ENCODE results near the gene EFEMP2.
"Not testable (repeated sequence)": the region's sequence is repeated elsewhere in the genome, so short reads cannot be mapped to it uniquely, and the experiment has no call there.

EFEMP2 gene

DNA sequence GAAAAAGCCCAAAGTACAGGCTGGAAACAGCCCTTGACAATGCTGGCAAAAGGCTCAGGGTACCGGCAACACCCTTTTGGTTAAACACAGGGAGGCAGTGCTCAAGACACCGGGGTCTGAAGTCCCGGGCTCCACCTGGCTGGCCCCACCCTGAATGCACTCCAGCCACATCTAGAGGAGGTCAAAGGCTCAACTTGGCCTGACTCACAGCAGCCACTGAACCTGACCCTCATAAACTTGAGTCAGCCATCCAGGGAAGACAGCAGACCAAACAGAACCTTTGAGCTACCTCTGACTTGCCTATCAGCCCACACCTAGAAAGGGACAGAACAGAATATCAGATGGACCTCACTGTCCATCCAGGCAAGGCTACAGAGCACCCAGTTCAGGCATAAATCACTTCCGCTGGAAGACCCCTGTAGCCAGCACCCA, 18.4 kb downstream of the EFEMP2 start:
- DNase-seq (ENCODE audit: low read depth) = no peak

DNA sequence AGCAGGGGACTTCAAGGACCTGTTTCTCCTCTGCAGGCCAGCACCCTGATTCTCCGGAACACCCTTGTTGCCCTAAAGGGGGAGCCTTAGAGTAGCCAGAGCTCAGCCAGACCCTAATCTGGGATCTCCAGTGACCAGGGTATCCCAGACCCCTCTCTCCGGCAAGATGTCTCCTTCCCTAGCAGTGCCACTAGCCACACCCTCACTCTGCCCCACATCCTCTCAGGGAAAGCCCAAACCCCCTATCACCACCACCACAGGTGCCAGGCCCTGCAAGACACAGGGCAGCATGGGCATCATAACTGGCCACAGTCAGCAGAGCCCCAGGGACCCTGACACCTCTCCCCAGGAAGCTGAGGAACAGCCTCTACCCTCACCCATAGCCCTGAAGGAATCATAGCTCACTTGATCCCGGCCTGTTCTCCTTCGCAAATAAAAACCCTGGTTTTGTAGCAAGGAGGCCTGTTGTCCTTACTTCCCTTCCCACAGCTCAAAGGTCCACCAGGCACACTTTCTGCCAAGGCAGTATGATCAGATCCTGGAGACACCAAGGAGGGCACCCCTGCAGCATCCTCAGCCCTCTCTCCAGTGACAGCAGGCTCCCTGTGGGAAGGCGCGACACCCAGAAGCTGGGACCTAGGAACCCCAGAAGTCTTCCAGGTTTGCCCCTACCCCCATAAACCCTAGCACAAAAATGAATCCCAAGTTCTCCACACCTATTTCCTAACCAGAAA, 19.2 kb downstream of the EFEMP2 start:
- DNase-seq (ENCODE audit: low read depth) = no peak

DNA sequence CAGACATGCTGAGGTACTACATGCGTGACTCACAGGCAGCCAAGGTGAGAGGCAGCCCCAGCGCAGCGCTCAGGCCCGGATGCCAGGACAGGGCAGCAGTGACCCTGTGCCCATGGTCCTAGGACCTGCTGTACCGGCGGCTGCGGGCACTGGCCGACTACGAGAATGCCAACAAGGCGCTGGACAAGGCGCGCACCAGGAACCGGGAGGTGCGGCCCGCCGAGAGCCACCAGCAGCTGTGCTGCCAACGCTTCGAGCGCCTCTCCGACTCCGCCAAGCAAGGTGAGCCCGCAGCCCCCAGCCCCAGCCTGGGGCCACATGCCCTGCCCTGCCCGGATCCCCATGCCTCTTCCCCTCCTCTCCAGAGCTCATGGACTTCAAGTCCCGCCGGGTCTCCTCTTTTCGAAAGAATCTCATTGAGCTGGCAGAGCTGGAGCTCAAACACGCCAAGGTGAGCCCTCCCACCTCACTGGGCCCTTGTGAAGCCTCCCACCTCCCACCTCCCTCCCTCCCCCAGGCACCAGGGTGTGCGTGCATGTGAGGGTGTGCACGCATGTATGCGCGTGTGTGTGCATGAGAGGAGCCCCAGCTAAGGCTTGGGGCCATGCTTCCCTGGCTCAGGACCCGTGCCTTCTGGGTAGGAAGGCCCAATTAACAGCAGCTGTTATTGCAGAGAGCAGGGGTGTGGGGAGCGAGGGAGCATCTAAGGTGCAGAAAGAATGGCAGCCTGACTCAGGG, 19.9 kb downstream of the EFEMP2 start:
- no peak for DNase-seq (ENCODE audit: low read depth)

- no peak for DNase-seq (ENCODE audit: low read depth)
Observed at GRCh38 chr11:65851811-65852507, 20.6 kb downstream of the EFEMP2 start.

DNA sequence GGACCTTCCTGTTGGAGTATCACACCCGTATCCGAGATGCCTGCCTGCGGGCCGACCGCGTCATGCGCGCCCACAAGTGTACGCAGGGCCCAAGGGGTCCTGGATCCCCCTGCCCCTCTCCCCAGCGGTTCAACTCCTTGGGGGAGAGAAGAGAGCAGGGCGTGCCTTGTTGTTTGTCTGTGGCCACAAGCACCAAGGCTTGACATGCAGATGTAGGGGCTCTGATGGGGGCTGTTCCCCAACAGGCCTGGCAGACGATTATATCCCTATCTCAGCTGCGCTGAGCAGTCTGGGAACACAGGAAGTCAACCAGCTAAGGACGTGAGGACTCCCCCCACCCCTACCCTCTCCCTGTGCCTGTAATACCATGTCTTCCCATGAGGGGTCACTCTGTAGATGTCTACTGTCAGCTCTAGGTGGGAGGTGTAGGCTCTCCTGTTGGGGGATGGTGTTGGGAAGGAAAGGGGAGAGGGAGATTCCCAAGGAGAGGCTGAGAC, 21.5 kb downstream of the EFEMP2 start:
- no peak for DNase-seq (ENCODE audit: low read depth)

- DNase-seq (ENCODE audit: low read depth) = no peak
Observed at GRCh38 chr11:65850217-65851082, 22.1 kb downstream of the EFEMP2 start.

DNA sequence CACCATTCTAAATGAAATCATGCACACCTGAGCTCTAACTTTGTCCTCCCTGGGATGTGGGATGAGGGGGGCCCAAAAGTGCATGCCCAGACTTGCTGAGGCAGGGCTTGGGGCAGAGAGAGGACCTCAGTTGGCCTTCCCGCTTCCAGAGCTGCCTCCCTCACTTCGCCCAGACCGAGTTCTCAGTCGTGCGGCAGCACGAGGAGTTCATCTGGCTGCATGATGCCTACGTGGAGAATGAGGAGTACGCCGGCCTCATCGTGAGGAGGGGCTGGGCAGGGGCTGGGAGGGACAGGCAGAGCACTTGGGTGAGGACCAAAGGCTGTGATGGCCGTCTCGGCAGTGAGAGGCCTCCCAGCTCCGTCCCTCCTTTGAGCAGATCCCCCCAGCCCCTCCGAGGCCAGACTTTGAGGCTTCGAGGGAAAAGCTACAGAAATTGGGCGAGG, 22.8 kb downstream of the EFEMP2 start:
- no peak for DNase-seq (ENCODE audit: low read depth)

- DNase-seq (ENCODE audit: low read depth) = no peak
Observed at GRCh38 chr11:65849366-65849765, 23.2 kb downstream of the EFEMP2 start.

DNA sequence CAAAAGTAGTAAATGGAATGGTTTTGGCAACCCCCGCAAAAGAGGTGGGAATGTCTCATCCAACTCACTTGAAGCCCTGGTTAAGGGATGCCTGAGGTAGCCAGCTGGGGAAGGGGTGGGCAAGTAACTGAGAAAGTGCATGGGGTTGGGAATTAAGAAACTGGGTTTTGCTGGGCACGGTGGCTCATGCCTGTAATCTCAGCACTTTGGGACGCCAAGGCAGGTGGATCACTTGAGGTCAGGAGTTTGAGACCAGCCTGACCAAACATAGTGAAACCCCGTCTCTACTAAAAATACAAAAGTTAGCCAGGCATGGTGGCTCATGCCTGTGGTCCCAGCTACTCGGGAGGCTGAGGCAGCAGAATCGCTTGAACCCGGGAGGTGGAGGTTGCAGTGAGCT, 23.9 kb downstream of the EFEMP2 start:
- DNase-seq (ENCODE audit: low read depth) = not testable (repeated sequence)

GRCh38 chr11:65847746-65848145, 24.9 kb downstream of the EFEMP2 start:
- DNase-seq (ENCODE audit: low read depth) = no peak

DNA sequence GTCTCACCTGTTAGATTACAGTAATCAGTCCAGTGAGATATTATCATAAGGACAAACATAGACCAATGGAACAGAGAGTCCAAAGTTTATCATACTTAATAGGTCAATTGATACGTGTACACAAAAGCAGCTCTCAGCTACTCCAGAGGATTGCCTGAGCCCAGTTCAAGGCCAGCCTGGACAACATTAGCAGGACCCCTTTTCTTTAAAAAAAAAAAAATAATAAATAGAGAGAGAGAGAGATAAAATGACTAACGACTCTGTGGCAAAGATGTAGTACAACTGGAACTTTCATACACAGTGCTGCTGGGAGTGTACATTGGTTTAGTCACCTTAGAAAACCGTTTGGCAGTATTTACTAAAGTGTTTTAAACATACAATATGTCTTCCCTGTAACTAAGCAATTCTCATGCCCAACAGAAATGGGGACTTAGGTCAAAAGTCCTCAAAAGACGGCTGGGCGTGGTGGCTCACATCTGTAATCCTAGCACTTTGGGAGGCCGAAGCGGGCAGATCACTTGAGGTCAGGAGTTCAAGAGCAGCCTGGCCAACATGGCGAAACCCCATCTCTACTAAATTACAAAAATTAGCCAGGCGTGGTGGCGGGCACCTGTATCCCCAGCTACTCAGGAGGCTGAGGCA, 28.2 kb downstream of the EFEMP2 start:
- no peak for DNase-seq (ENCODE audit: low read depth)

DNA sequence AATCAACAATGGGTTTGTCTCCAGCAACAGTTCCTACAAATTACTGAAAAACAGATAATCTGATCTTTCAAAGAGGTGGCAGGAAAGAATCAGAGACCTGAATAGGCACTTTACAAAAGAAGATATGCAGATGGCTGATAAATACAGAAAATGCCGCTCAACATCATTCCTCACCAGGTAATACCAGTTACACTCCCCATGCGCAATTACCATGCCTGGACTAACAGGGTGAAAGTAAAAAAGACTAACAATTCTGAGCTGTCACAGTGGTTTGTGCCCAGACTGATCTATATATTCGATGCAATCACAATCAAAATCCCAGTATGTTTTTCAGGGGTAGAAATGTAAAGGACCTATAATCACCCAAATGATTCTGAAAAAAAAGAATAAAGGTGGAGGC, 28.8 kb downstream of the EFEMP2 start:
- DNase-seq (ENCODE audit: low read depth) = no peak

GRCh38 chr11:65842144-65842543, 30.5 kb downstream of the EFEMP2 start:
- no peak for DNase-seq (ENCODE audit: low read depth)

DNA sequence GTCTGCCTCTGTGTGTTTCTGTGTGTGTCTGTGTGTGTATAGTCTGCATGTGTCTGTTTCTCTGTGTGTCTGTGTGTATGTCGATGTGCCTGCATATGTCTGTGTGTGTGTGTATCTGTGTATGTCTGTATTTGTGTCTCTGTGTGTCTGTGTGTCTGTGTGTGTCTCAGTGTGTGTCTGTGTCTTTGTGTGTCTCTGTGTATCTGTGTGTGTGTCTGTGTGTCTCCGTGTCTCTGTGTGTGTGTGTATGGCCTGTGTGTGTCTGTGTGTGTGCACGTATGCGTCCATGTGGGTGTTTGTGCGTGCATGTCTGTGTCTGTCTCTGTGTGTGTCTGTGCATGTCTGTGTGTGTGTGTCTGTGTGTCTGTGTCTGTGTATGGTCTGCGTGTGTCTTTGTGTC, 38.4 kb downstream of the EFEMP2 start:
- no peak for DNase-seq (ENCODE audit: low read depth)

DNA sequence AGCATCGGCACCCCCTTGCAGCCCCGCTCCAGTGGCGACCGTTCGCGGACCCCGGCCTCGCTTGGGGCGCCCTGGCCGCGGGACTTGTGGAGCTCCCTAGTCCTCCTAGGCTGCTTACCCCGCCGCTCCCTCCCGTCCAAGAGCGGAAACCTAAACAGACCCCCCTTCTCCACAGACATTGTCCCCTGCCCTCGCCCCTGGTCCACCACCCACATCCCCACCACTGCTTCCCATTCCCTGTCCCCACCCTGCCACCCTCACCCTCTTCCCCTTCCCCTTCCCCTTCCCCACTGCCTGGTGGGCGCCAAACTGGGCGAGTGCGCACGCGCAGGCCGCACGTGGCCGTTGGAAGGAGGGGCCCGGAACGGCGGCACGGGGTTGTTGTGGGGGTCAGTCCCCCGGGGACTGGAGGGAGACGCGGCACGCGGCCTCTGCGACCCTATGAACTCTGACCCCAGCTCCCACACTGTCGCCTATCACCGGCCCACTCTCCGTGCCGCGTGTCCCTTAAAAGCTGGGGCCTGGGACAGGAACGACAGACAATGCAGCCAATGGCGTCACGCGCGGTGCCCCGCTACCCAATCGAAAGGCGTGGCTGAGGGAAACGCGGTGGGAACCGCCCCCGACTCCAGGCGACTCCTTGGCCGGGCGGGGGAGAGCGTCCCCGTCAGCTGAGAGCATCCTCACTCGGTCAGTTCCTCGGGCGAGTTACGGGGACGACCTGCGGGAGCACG, 39.1 kb downstream of the EFEMP2 start, which contains the start of gene SNX32:
SNX32 (plus strand) TSS at position 667 of the 734 bp plus-strand sequence. CDS start 103 bp downstream, outside the sequence.
- DNase-seq (ENCODE audit: low read depth) = no peak

- DNase-seq (ENCODE audit: low read depth) = not testable (repeated sequence)
Observed at GRCh38 chr11:65832231-65832630, 40.4 kb downstream of the EFEMP2 start.

- no peak for DNase-seq (ENCODE audit: low read depth)
Observed at GRCh38 chr11:65829459-65829858, 43.1 kb downstream of the EFEMP2 start.

DNA sequence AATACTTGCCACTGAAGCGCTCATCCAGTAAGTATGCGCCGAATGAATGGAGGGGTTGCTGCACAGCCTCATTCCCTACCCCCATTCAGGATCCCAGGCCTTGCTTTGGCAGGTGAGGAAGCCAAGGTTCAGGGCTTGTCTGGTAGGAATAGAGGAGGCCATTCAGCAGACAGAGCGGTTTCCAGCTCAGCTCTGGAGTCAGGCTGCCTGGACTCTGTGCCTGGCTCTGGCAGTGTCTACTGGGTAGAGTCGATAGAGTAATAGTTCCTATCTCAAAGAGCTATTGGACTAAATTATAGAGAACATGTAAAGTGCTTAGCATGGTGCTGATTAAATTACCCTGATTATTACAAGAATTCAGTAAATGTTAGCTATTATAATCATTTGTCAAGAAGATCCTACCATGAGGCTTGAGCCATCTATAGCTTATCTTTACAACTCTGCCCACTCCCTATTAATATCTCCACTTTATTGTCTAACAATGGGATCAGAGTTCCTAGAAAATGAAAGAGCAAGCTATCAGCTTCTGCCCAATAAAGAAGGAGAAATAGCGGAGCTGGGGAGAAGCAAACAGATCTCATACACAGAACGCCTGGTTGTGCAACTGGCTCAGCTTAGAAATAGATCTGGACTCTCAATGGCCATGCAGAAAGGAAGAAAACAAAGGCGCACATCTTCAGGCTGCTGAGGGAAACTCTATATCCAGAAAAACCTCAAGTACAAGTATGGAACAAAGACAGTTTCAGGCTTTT, 45.4 kb downstream of the EFEMP2 start:
- no peak for DNase-seq (ENCODE audit: low read depth)

DNA sequence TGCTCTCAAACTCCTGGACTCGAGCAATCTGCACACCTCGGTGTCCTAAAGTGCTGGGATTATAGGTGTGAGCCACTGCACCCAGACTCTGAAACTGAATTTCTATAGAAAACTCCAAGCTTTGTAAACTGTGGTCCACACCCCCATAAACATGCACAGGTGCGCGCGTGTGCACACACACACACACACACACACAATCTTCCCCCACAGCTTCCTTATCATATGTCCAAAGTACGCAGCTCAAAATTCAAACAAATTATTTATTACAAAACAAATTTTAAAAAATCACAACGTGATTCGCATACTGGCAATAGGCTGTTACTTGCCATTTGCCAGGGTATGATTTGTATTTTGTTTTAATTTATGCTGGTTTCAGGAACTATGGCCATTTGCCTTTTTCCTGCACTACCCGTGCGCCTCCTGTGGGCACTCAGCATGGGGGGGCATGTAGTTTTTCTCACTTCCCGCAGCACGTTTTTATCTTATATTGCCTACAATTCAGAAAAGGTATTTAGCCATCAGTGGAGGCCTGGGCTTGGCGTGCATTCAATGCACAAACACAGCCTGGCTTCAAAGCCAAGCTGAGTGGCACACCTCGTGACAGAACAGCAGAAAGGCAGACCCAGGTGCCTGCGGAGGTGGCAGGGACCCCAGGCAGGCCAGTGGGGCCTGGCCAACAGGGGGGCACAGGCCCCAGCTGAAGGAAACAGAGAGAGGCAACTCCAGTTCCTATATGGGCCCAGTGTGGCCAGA, 49.6 kb downstream of the EFEMP2 start:
- no peak for DNase-seq (ENCODE audit: low read depth)

All from HS-5 (cell line).